Measurements from ENCODE around the gene AGGF1.
A peak's percentile ranks its signal among the peaks of the same experiment; 100 is the strongest.

AGGF1 gene

DNA sequence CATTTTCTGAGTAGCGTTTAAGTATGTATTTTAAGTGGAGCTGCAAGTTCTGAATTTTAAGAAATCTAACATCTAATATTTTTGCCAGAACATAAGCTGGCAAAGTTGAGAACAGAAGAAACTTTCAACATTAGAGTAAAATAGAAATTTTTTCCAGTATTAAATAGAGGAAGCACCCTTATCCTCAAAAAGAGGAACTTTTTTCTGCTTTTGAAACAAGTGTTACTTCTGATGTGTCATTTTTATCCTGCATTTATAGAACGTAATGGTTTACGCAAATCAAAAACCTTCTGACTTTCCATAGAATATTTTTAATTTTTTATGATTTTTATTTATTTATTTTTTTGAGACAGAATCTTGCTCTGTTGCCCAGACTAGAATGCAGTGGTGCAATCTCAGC is 35.1 kb downstream of the AGGF1 start:
- no peak overlapping the region for H3K27ac ChIP-seq
- TF ChIP-seq CTCF (conservative IDR thresholded peaks at IDR 0.05): no peak

- H3K27ac ChIP-seq: no peak overlapping the region
- no peak for TF ChIP-seq CTCF (conservative IDR thresholded peaks at IDR 0.05)
Measured at GRCh38 chr5:77066184-77066583, 36.0 kb downstream of the AGGF1 start.

DNA sequence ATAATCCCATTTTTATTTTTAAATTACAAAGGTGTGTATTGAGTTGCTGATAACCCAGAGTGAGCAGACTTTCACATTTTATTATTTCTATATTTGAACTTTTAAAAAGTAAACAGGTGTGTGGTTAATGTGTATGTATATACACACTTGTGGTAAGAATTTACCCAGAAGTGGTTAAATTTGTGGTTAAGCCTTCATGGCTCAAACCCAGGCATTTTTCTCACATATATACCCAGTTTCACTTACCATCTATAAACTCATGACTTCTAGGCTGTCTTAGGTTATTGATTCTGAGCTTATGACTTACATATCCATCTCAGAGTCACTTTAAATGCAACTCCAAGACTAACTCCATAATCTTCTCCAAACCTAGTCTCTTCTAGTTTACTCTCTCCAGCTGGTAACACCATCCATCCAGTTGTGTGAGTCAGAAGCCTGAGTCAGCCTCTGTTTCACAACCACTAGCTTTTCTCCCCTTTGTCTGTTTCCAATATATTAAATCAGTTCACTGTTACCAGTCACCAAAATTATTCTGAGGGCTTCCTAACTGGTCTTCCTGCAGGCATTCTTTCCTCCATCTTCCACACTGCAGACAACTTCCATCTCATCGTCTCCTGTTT is 36.7 kb downstream of the AGGF1 start:
- H3K27ac ChIP-seq: no peak overlapping the region
- no peak for TF ChIP-seq CTCF (conservative IDR thresholded peaks at IDR 0.05)

DNA sequence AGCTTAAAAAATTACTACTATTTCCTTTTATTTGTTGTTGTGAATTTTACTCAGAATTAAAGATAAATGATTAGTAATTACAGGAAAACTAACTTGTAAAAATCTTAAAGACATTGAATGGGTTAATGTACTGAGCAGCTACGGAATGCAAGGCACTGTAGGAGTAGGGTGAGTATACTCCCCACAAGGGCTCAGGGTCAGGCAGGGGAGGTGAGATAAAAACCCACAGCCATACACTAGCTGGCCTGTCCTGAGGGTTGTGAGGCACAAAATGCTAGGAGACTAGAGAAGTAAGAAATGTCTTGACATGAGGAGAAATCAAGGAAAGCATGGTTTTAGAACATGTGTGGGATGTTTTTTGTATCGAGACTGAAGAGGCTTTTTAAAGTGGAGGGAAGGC is 43.5 kb downstream of the AGGF1 start:
- TF ChIP-seq CTCF (conservative IDR thresholded peaks at IDR 0.05): no peak
- no peak overlapping the region for H3K27ac ChIP-seq

DNA sequence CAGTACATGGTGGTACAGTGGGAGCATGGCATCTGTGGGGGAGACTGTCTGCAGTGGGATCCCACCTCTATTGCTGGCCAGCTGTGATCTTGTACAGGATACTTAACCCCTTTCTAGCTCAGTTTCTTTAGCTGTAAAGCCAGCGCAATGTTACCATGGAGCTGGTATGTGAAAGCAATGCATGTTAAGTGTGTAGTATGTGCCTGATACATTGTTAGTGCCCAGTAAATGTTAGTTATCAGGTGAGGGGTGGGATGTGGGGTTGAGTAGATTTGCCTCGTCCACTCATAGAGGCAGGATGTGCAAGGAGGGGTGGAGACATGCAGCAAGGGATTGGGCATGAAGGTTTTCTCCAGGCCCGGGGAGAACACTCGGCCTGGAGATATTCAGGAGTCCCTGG is 44.5 kb downstream of the AGGF1 start:
- TF ChIP-seq CTCF (conservative IDR thresholded peaks at IDR 0.05): no peak
- H3K27ac ChIP-seq: no peak overlapping the region

- H3K27ac ChIP-seq: no peak overlapping the region
- TF ChIP-seq CTCF (conservative IDR thresholded peaks at IDR 0.05): peak; percentile 19; the same call in 1 of the 2 replicates
Measured at GRCh38 chr5:77076961-77077828, 47.0 kb downstream of the AGGF1 start.

DNA sequence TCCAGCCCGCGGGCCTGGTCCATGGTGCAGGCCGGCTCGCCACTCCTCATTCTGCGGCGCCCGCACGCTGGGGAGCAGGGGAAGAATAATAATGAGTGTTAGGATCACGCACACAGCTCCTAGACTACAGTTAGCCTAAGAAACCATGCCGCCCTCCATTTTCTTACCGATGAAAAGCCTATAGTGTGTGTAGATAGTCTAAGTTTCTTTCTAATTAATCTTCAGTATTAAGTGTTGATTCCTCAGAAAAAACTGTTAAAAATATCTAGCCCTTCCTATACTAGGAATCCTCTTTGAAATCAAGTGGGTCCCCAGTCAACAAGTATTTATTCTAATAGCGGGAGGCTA is 47.6 kb downstream of the AGGF1 start:
- no peak for TF ChIP-seq CTCF (conservative IDR thresholded peaks at IDR 0.05)
- H3K27ac ChIP-seq: no peak overlapping the region

DNA sequence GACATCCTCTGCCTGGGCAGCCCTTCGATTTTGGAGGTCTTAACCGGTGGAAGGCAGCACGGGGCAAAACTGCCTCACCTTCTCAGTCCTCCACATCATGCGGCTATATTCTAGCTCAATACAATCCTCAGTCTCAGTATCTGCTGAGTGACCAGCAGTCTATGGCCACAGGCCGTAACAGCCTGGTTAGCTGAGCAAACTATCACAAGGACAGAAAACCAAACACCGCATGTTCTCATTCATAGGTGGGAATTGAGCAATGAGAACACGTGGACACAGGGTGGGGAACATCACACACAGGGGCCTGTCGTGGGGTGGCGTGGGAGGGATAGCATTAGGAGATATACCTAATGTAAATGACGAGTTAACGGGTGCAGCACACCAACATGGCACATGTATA is 50.3 kb downstream of the AGGF1 start:
- H3K27ac ChIP-seq: peak overlapping the region; percentile 10; the same call in 1 of the 2 replicates
